Muscle of leg (tissue), 11 donors: ENCODE measurements around the gene ASTN2. TPM values are rescaled to one million over a fixed set of nuclear protein-coding genes. Genes with fewer than 3 reads are reported as not detected.

ENCODE experiments used
- DNase-seq: peaks from one replicate; pipeline ENCODE4 v3.0.0; 2013
- H3K27ac ChIP-seq: one replicate; pipeline ENCODE4 v1.5.1; 2013; ENCODE audit warnings: mild to moderate bottlenecking, low read length, control low read depth
- H3K27me3 ChIP-seq: one replicate; pipeline ENCODE4 v1.6.1; 2013; ENCODE audit warnings: low read length; ENCODE audit not compliant: control insufficient read depth, insufficient read depth
- H3K36me3 ChIP-seq: one replicate; pipeline ENCODE4 v1.6.1; 2013; ENCODE audit warnings: low read length; ENCODE audit not compliant: control insufficient read depth, insufficient read depth
- H3K4me1 ChIP-seq: one replicate; pipeline ENCODE4 v1.6.1; 2013; ENCODE audit warnings: low read length; ENCODE audit not compliant: control insufficient read depth, insufficient read depth
- H3K4me3 ChIP-seq: one replicate; pipeline ENCODE4 v1.5.1; 2013; ENCODE audit warnings: low read length, control low read depth
- H3K9me3 ChIP-seq: replicated peaks from 2 replicates; pipeline ENCODE4 v1.6.1; 2013; ENCODE audit warnings: low read depth, low read length; ENCODE audit not compliant: control insufficient read depth
- WGBS: methylation state at CpG from one replicate; pipeline ENCODE4 v1.1.5; 2013; ENCODE audit warnings: missing lambda C conversion rate; ENCODE audit not compliant: insufficient coverage; 5-methylcytosine and 5-hydroxymethylcytosine counted together
- polyA plus RNA-seq, 8 donors: library from polyadenylated mRNA; unstranded; fragments of 120-200 nt; gene quantifications; one replicate each; pipeline versions ENCODE4 v1.2.1 to v1.2.3, GENCODE V29; 2013; ENCODE audit warnings: inconsistent platforms in 1 of 8, low replicate concordance in 1 of 8; ENCODE audit not compliant: insufficient read length in 8 of 8, insufficient read depth in 1 of 8
- total RNA-seq: library from RNA; stranded (reverse); fragments of 120-200 nt; gene quantifications from one replicate; pipeline ENCODE4 v1.2.4, GENCODE V29; 2013

Gene ASTN2
- total and polyA plus RNA-seq, 9 donors: 2.7 to 10.9 (median 4.4) TPM

- WGBS: no CpG with 5 or more reads among the region's 7 CpGs
- no peak for DNase-seq
- H3K36me3 ChIP-seq: no peaks in the 10 kb centered on the region
- no peaks in the 10 kb centered on the region for H3K27me3 ChIP-seq
- H3K4me1 ChIP-seq: peaks cover 14% of the 10 kb centered on the region
- no peak overlapping the region for H3K4me3 ChIP-seq
- no peak overlapping the region for H3K27ac ChIP-seq
- no peaks in the 10 kb centered on the region for H3K9me3 ChIP-seq
Measured at GRCh38 chr9:116546711-116547581, 867.9 kb downstream of the ASTN2 start.

- H3K27me3 ChIP-seq: no peaks in the 10 kb centered on the region
- no peaks in the 10 kb centered on the region for H3K36me3 ChIP-seq
- no peak overlapping the region for H3K4me3 ChIP-seq
- H3K9me3 ChIP-seq: no peaks in the 10 kb centered on the region
- WGBS: 80% methylated on average over 2 of the region's 2 CpGs
- peaks cover 6% of the 10 kb centered on the region for H3K4me1 ChIP-seq
- no peak overlapping the region for H3K27ac ChIP-seq
- DNase-seq: no peak
Measured at GRCh38 chr9:116544896-116545295, 870.0 kb downstream of the ASTN2 start.

GRCh38 chr9:116543731-116544400, 871.0 kb downstream of the ASTN2 start:
- peak; percentile 27 for DNase-seq
- WGBS: 55% methylated on average over 2 of the region's 8 CpGs
- no peak overlapping the region for H3K4me3 ChIP-seq
- no peaks in the 10 kb centered on the region for H3K9me3 ChIP-seq
- no peaks in the 10 kb centered on the region for H3K4me1 ChIP-seq
- H3K27me3 ChIP-seq: no peaks in the 10 kb centered on the region
- H3K27ac ChIP-seq: no peak overlapping the region
- no peaks in the 10 kb centered on the region for H3K36me3 ChIP-seq

GRCh38 chr9:116541402-116541801, 873.5 kb downstream of the ASTN2 start:
- H3K4me1 ChIP-seq: no peaks in the 10 kb centered on the region
- H3K4me3 ChIP-seq: no peak overlapping the region
- no peak overlapping the region for H3K27ac ChIP-seq
- no peaks in the 10 kb centered on the region for H3K36me3 ChIP-seq
- H3K9me3 ChIP-seq: no peaks in the 10 kb centered on the region
- DNase-seq: no peak
- no peaks in the 10 kb centered on the region for H3K27me3 ChIP-seq

- Histone ChIP-seq H3K4me1 (no peaks in the 10 kb centered on the region), H3K27me3 (no peaks in the 10 kb centered on the region), H3K36me3 (no peaks in the 10 kb centered on the region), H3K9me3 (no peaks in the 10 kb centered on the region), H3K27ac (no peak overlapping the region), H3K4me3 (no peak overlapping the region)
- no peak for DNase-seq
- 60% methylated on average over 2 of the region's 6 CpGs for WGBS
Measured at GRCh38 chr9:116539549-116539948, 875.3 kb downstream of the ASTN2 start.

GRCh38 chr9:116525611-116526010, 889.2 kb downstream of the ASTN2 start:
- WGBS: 71% methylated on average over 1 of the region's 1 CpG
- H3K4me3 ChIP-seq: no peak overlapping the region
- no peaks in the 10 kb centered on the region for H3K9me3 ChIP-seq
- H3K36me3 ChIP-seq: no peaks in the 10 kb centered on the region
- no peaks in the 10 kb centered on the region for H3K4me1 ChIP-seq
- DNase-seq: no peak
- no peak overlapping the region for H3K27ac ChIP-seq
- no peaks in the 10 kb centered on the region for H3K27me3 ChIP-seq

GRCh38 chr9:116524778-116525470, 889.9 kb downstream of the ASTN2 start:
- H3K27ac ChIP-seq: no peak overlapping the region
- H3K36me3 ChIP-seq: no peaks in the 10 kb centered on the region
- H3K4me1 ChIP-seq: no peaks in the 10 kb centered on the region
- no peak overlapping the region for H3K4me3 ChIP-seq
- no peaks in the 10 kb centered on the region for H3K27me3 ChIP-seq
- WGBS: 83% methylated on average over 1 of the region's 3 CpGs
- no peaks in the 10 kb centered on the region for H3K9me3 ChIP-seq
- no peak for DNase-seq

GRCh38 chr9:116520218-116520617, 894.6 kb downstream of the ASTN2 start:
- H3K4me3 ChIP-seq: no peak overlapping the region
- WGBS: no CpG with 5 or more reads among the region's 2 CpGs
- peaks cover 10% of the 10 kb centered on the region for H3K9me3 ChIP-seq
- no peak for DNase-seq
- H3K27ac ChIP-seq: no peak overlapping the region
- no peaks in the 10 kb centered on the region for H3K36me3 ChIP-seq
- no peaks in the 10 kb centered on the region for H3K27me3 ChIP-seq
- H3K4me1 ChIP-seq: no peaks in the 10 kb centered on the region

GRCh38 chr9:116516456-116516855, 898.4 kb downstream of the ASTN2 start:
- Histone ChIP-seq H3K4me1 (no peaks in the 10 kb centered on the region), H3K36me3 (no peaks in the 10 kb centered on the region), H3K27ac (no peak overlapping the region), H3K27me3 (no peaks in the 10 kb centered on the region), H3K4me3 (no peak overlapping the region), H3K9me3 (peaks cover 13% of the 10 kb centered on the region)
- DNase-seq: no peak
- WGBS: 67% methylated on average over 1 of the region's 1 CpG

- H3K27ac ChIP-seq: no peak overlapping the region
- no peaks in the 10 kb centered on the region for H3K27me3 ChIP-seq
- H3K36me3 ChIP-seq: no peaks in the 10 kb centered on the region
- no peak overlapping the region for H3K4me3 ChIP-seq
- H3K9me3 ChIP-seq: peaks cover 13% of the 10 kb centered on the region
- DNase-seq: no peak
- no peaks in the 10 kb centered on the region for H3K4me1 ChIP-seq
Measured at GRCh38 chr9:116515541-116515940, 899.3 kb downstream of the ASTN2 start.
